Right lobe of liver (tissue), 4 donors: ENCODE measurements around the gene SNRNP200.
"Not testable (repeated sequence)": the region's sequence is repeated elsewhere in the genome, so short reads cannot be mapped to it uniquely, and the experiment has no call there.

ENCODE experiments used
- CTCF ChIP-seq, 4 donors: fragments of 200-600 bp in 3 of 4; fragments of 450-650 bp in 1 of 4; IDR thresholded peaks; one replicate each; pipeline versions ENCODE4 v1.5.1 to v1.8.0; 2016 to 2022; ENCODE audit warnings: antibody characterized with exemption in 4 of 4, mild to moderate bottlenecking in 2 of 4
- POLR2A ChIP-seq: fragments of 450-650 bp; IDR thresholded peaks from one replicate; pipeline ENCODE4 v1.6.1; 2017; ENCODE audit warnings: antibody characterized with exemption, mild to moderate bottlenecking
- donor health status: DM: no; HTN: no; CAD: no.
- donor health status: DM: no; HTN: no; CAD: no.
- donor health status: DM: no; HTN: yes; CAD: no.

- not testable (repeated sequence) for TF ChIP-seq CTCF (IDR thresholded peaks at IDR 0.05); POLR2A
These were observed 47.6 kb downstream of the SNRNP200 start for GRCh38 chr2:96257744-96258143.
